Left lung (tissue), 10 donors: ENCODE measurements around the gene STARD8. TPM values are rescaled to one million over a fixed set of nuclear protein-coding genes. Genes with fewer than 3 reads are reported as not detected.
A peak's percentile ranks its signal among the peaks of the same experiment; 100 is the strongest.

Experiments
- ATAC-seq: fragments of 200-7000 bp; cut with Tn5 transposase; one replicate; pipeline ENCODE4 v1.9.1; 2020; ENCODE audit warnings: moderate library complexity
- DNase-seq, 4 donors: peaks; one replicate each; pipeline ENCODE4 v3.0.0-alpha.2; 2013 to 2020
- H3K27ac ChIP-seq, 2 donors: fragments of 200-600 bp; sonication (generic) in 1 of 2; one replicate each; pipeline versions ENCODE4 v1.5.0 to v1.8.0; 2020 to 2021
- H3K27me3 ChIP-seq, 2 donors: fragments of 200-600 bp; sonication (generic) in 1 of 2; one replicate each; pipeline versions ENCODE4 v1.5.0 to v1.8.0; 2020 to 2021
- H3K36me3 ChIP-seq, 2 donors: fragments of 200-600 bp; sonication (generic) in 1 of 2; one replicate each; pipeline versions ENCODE4 v1.5.0 to v1.8.0; 2020 to 2021
- H3K4me1 ChIP-seq, 2 donors: fragments of 200-600 bp; one replicate each; pipeline ENCODE4 v1.8.0; 2021
- H3K4me3 ChIP-seq, 2 donors: fragments of 200-600 bp; sonication (generic) in 1 of 2; one replicate each; pipeline versions ENCODE4 v1.5.0 to v1.8.0; 2020 to 2021; ENCODE audit warnings: mild to moderate bottlenecking in 1 of 2
- H3K9me3 ChIP-seq, 2 donors: fragments of 200-600 bp; sonication (generic) in 1 of 2; one replicate each; pipeline versions ENCODE4 v1.5.0 to v1.8.0; 2020 to 2021
- intact Hi-C, 2 donors: fragments of 100-400 bp; cut with DNase I; formaldehyde crosslinking; loops; one replicate each; pipeline versions ENCODE4 v1.11.2 to v1.14.2; 2022
- polyA plus RNA-seq, 6 donors: library from polyadenylated mRNA; unstranded; fragments of 120-200 nt; gene quantifications; one replicate each; pipeline ENCODE4 v1.2.1, GENCODE V29; 2013; ENCODE audit not compliant: insufficient read length in 6 of 6
- total RNA-seq, 2 donors: library from RNA; stranded (reverse); fragmentation: NEBNext Ultra II Directional; extraction: Animal tissue kit (Norgen Biotek cat#: 25700); gene quantifications; one replicate each; pipeline ENCODE4 v1.2.1, GENCODE V29; 2021
- TF ChIP-seq, protein P1 (sequence below), 2 donors: fragments of 200-600 bp; sonication (generic) in 1 of 2; IDR thresholded peaks; one replicate each; pipeline versions ENCODE4 v1.5.0 to v1.8.0; 2021; ENCODE audit warnings: antibody characterized with exemption in 2 of 2
- donor health status: DM: no; HTN: yes; CAD: no.
- donor health status: DM: no; HTN: no; CAD: no.

STARD8 gene
- total and polyA plus RNA-seq, 8 donors = 11.9 to 19.8 (median 15.0) TPM

DNA sequence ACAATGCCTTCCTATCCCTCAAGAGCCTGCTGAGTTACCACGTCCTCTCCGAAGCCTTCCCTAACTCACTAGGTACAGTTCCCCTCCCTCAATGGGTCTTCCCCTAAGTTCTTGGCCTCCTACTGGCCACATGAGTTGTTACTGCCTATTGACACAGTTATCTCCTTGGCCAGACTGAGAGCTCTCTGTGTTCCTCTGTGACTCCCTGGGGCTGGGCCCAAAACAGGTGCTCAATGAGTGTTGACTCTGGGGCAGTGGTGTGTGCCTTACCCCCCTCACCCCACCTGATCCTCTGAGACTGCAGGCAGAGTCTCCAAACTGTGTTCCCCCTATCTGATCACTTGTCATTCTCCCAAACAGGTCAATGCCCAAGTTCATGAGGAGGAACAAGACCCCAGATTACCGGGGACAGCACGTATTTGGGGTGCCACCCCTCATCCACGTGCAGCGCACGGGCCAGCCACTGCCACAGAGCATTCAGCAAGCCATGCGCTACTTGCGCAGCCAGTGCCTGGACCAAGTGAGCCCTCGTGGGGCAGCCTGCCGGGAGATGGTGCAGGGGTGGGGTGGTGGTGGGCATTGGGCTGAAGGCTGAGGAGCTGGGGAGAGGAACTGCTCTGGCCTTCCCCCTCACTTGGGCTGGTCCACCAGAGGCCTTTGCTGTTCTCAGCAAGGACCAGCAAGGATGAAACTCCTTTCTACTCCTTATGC lies 72.6 kb downstream of the STARD8 start:
- intact Hi-C loops = no loop called here

DNA sequence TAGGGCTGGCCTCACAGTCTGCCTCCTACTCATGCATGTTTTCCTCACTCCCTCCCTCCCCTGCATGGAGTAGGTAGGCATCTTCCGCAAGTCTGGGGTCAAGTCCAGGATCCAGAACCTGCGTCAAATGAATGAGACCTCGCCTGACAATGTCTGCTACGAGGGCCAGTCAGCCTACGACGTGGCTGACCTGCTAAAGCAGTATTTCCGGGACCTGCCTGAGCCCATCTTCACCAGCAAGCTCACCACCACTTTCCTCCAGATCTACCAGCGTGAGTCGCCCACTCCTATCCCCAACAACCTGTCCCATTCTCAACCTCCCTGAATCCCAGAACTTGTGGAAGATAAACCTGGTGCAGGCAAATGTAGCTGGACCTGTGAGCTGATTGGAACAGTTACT lies 73.4 kb downstream of the STARD8 start:
- no peak overlapping the region for H3K4me3 ChIP-seq
- TF ChIP-seq, protein P1, sequence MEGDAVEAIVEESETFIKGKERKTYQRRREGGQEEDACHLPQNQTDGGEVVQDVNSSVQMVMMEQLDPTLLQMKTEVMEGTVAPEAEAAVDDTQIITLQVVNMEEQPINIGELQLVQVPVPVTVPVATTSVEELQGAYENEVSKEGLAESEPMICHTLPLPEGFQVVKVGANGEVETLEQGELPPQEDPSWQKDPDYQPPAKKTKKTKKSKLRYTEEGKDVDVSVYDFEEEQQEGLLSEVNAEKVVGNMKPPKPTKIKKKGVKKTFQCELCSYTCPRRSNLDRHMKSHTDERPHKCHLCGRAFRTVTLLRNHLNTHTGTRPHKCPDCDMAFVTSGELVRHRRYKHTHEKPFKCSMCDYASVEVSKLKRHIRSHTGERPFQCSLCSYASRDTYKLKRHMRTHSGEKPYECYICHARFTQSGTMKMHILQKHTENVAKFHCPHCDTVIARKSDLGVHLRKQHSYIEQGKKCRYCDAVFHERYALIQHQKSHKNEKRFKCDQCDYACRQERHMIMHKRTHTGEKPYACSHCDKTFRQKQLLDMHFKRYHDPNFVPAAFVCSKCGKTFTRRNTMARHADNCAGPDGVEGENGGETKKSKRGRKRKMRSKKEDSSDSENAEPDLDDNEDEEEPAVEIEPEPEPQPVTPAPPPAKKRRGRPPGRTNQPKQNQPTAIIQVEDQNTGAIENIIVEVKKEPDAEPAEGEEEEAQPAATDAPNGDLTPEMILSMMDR (IDR thresholded peaks at IDR 0.05) = no peak
- intact Hi-C loops = no loop called here
- DNase-seq (no peak), ATAC-seq (no peak)
- H3K4me1 ChIP-seq = no peaks in the 10 kb centered on the region
- H3K27ac ChIP-seq = no peak overlapping the region
- H3K27me3 ChIP-seq = no peaks in the 10 kb centered on the region
- H3K36me3 ChIP-seq = peaks cover 0 to 96% of the 10 kb centered on the region in 2 donors
- no peaks in the 10 kb centered on the region for H3K9me3 ChIP-seq

More for the DNA sequence above, 72.6 kb downstream of the STARD8 start:
- Histone ChIP-seq H3K36me3 (peaks cover 0 to 98% of the 10 kb centered on the region in 2 donors), H3K9me3 (no peaks in the 10 kb centered on the region), H3K4me1 (no peaks in the 10 kb centered on the region), H3K27me3 (no peaks in the 10 kb centered on the region), H3K4me3 (no peak overlapping the region), H3K27ac (no peak overlapping the region)
- TF ChIP-seq, protein P1 (IDR thresholded peaks at IDR 0.05) = no peak
- ATAC-seq = peak; percentile 34
- peak in 1 of 4 donors; percentile 27 for DNase-seq

GRCh38 chrX:68721546-68721945 lies 74.1 kb downstream of the STARD8 start:
- TF ChIP-seq, protein P1 (IDR thresholded peaks at IDR 0.05) = no peak
- peak in 1 of 4 donors; percentile 18 for DNase-seq
- Histone ChIP-seq H3K36me3 (peaks cover 0 to 95% of the 10 kb centered on the region in 2 donors), H3K27ac (no peak overlapping the region), H3K4me1 (no peaks in the 10 kb centered on the region), H3K9me3 (no peaks in the 10 kb centered on the region), H3K4me3 (no peak overlapping the region), H3K27me3 (no peaks in the 10 kb centered on the region)
- intact Hi-C loops = no loop called here
- no peak for ATAC-seq

- Histone ChIP-seq H3K27me3 (peaks cover 0 to 1% of the 10 kb centered on the region in 2 donors), H3K4me1 (no peaks in the 10 kb centered on the region), H3K27ac (no peak overlapping the region), H3K4me3 (no peak overlapping the region), H3K36me3 (peaks cover 0 to 89% of the 10 kb centered on the region in 2 donors), H3K9me3 (no peaks in the 10 kb centered on the region)
- TF ChIP-seq, protein P1 (IDR thresholded peaks at IDR 0.05) = no peak
- intact Hi-C loops = no loop called here
- ATAC-seq = no peak
- DNase-seq = peak in 1 of 4 donors; percentile 29
These were observed 74.8 kb downstream of the STARD8 start for GRCh38 chrX:68721991-68722860.
